Neural crest cell (in vitro differentiated cells): ENCODE data around the gene TTI1. TPM values are rescaled to one million over a fixed set of nuclear protein-coding genes. Genes with fewer than 3 reads are reported as not detected.

Source experiments
- DNase-seq: peaks from one replicate; pipeline ENCODE4 v3.0.0; 2021; ENCODE audit warnings: low read depth, mixed read lengths, low spot score
- H3K27ac Mint-ChIP-seq: one replicate; pipeline ENCODE4 v1.8.0; 2021; ENCODE audit warnings: mild to moderate bottlenecking, mixed read lengths; ENCODE audit not compliant: unreplicated experiment
- H3K27me3 Mint-ChIP-seq: 2 replicates; pipeline ENCODE4 v1.8.0; 2021; ENCODE audit warnings: low read depth, mild to moderate bottlenecking, mixed read lengths
- H3K36me3 Mint-ChIP-seq: 2 replicates; pipeline ENCODE4 v1.8.0; 2021; ENCODE audit warnings: low read depth, mild to moderate bottlenecking, mixed read lengths
- H3K4me1 Mint-ChIP-seq: 2 replicates; pipeline ENCODE4 v1.8.0; 2021; ENCODE audit warnings: mixed read lengths
- H3K4me3 Mint-ChIP-seq: one replicate; pipeline ENCODE4 v1.8.0; 2021; ENCODE audit warnings: mild to moderate bottlenecking, mixed read lengths
- H3K9me3 Mint-ChIP-seq: 2 replicates; pipeline ENCODE4 v1.8.0; 2021; ENCODE audit warnings: mixed read lengths
- CTCF ChIP-seq: fragments of 200-600 bp; sonication (generic); conservative IDR thresholded peaks from 2 replicates; pipeline ENCODE4 v1.5.0; 2021; ENCODE audit warnings: antibody characterized with exemption, mild to moderate bottlenecking
- total RNA-seq: library from RNA; stranded (reverse); gene quantifications from 2 replicates; pipeline ENCODE4 v1.2.1, GENCODE V29; 2021

TTI1 gene
- total RNA-seq, 1 donor from 2014 or later = 52.9 TPM

GRCh38 chr20:37958856-37959520 is 74.3 kb downstream of the TTI1 start:
- DNase-seq = no peak
- H3K27ac Mint-ChIP-seq = no peak overlapping the region
- peaks cover 13% of the 10 kb centered on the region for H3K27me3 Mint-ChIP-seq
- H3K4me3 Mint-ChIP-seq = no peak overlapping the region
- H3K36me3 Mint-ChIP-seq = no peaks in the 10 kb centered on the region
- peaks cover 4% of the 10 kb centered on the region for H3K9me3 Mint-ChIP-seq
- no peaks in the 10 kb centered on the region for H3K4me1 Mint-ChIP-seq
- TF ChIP-seq CTCF = no peak

DNA sequence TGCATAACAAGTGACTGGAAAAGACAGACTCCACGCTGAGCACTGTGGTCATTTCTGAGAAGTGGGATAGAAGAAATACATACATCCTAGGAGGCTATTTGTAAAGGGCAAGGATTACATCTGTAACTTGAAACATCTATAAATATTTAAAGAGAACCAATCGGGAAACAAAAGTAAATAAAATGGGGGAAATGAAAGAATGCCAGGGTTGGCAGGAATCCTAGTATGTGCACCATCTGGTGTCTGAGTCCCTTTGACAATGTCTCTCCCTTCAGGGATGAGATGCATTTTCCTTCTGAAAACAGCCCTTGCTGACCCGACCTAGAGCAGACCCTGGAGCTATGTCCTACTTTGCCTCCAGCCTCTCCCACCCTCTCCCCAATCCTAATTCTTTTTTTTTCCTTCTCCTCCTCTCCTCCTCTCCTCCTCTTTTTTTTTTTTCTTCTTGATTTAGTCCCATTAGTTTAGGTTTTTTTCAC is 77.1 kb downstream of the TTI1 start:
- Mint-ChIP-seq H3K4me1 (no peaks in the 10 kb centered on the region), H3K36me3 (no peaks in the 10 kb centered on the region), H3K9me3 (peaks cover 3% of the 10 kb centered on the region), H3K4me3 (no peak overlapping the region), H3K27ac (no peak overlapping the region), H3K27me3 (peaks cover 6% of the 10 kb centered on the region)
- no peak for TF ChIP-seq CTCF
- no peak for DNase-seq

GRCh38 chr20:37955511-37955910 is 77.7 kb downstream of the TTI1 start:
- no peak overlapping the region for H3K4me3 Mint-ChIP-seq
- TF ChIP-seq CTCF = no peak
- no peak for DNase-seq
- H3K27me3 Mint-ChIP-seq = peaks cover 6% of the 10 kb centered on the region
- no peaks in the 10 kb centered on the region for H3K36me3 Mint-ChIP-seq
- peaks cover 3% of the 10 kb centered on the region for H3K9me3 Mint-ChIP-seq
- H3K4me1 Mint-ChIP-seq = no peaks in the 10 kb centered on the region
- H3K27ac Mint-ChIP-seq = no peak overlapping the region

DNA sequence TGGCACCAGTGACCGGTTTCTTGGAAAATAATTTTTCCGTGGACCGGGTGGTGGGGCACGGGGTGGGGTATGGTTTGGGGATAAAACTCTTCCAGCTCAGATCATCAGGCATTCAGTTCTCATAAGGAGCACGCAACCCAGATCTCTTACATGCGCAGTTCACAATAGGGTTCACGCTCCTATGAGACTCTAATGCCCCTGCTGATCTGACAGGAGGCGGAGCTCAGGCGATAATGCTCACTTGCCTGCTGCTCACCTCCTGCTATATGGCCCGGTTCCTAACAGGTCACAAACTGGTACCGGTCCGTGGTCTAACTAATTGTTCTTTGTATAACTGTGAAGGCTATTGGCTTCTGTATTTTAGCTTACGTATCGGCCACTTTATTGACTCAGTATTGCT is 78.6 kb downstream of the TTI1 start:
- Mint-ChIP-seq H3K9me3 (peaks cover 3% of the 10 kb centered on the region), H3K4me1 (no peaks in the 10 kb centered on the region), H3K27ac (no peak overlapping the region), H3K4me3 (no peak overlapping the region), H3K36me3 (no peaks in the 10 kb centered on the region), H3K27me3 (peaks cover 6% of the 10 kb centered on the region)
- no peak for DNase-seq
- no peak for TF ChIP-seq CTCF

DNA sequence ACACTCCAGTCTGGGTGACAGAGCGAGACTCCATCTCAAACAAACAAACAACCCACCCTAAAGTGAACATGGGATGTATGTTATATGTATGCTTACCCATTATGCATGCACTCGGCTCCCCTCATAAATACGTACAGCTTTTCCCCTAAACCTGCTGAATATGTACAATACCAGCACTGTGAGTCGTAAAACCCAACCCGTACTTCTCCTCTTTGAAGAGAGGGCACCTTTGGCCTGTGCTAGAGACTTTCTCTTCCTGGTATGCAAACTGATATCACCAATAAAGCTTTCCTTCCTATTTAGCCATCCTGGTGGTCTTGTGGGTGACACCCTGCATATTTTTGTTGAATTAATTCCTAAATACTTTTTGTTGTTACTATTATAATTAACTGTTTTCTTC is 79.1 kb downstream of the TTI1 start:
- Mint-ChIP-seq H3K36me3 (no peaks in the 10 kb centered on the region), H3K4me1 (no peaks in the 10 kb centered on the region), H3K27me3 (peaks cover 6% of the 10 kb centered on the region), H3K27ac (no peak overlapping the region), H3K9me3 (peaks cover 3% of the 10 kb centered on the region), H3K4me3 (no peak overlapping the region)
- no peak for TF ChIP-seq CTCF
- no peak for DNase-seq
